GM21515 (cell line): ENCODE results near the gene LRFN3.
"Not testable (repeated sequence)": the region's sequence is repeated elsewhere in the genome, so short reads cannot be mapped to it uniquely, and the experiment has no call there.

Experiments
- ATAC-seq: cut with Tn5 transposase; IDR thresholded peaks from one replicate; pipeline ENCODE4 v1.9.1; 2021; ENCODE audit not compliant: unreplicated experiment

Gene LRFN3

DNA sequence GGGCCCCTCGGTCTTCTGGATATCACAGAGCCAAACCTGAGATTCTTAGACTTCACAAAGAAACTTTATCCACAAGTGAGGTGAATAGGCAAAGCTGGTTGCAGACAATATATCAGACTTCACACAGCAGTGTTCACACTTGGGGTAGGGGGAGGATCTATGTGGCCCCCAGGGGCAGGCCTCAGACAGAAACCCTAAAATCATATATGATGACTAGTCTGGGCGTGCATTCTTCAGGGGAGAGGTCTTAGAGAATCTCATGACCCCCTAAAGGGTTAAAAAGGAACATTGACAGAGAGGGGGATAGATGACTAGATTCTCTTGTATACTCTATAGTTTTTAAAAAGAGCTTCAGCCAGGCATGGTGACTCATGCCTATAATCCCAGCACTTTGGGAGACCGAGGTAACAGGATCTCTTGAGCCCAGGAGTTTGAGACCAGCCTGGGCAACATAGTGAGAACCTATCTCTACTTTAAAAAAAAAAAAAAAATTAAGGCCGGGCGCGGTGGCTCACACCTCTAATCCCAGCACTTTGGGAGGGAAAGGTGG is 30.9 kb upstream of the LRFN3 start:
- no peak for ATAC-seq

DNA sequence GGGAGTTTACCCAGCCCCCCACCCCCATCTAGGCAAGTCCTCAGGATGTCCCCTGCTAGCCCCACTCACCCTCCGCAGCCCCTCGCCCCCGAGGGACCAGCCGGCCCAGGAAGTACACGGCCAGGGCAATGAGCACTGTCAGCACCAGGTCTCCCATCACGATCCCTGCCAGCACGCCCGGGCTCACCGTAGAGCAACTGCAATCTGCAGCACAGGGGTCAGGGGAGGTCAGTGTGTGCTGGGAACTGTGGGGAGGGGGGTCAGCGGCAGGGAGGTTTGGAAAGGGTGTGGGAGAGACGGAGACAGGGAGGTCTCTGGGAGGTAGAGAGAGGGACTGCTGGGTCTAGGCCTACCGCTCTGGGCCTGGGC is 28.8 kb upstream of the LRFN3 start:
- ATAC-seq, result no peak

DNA sequence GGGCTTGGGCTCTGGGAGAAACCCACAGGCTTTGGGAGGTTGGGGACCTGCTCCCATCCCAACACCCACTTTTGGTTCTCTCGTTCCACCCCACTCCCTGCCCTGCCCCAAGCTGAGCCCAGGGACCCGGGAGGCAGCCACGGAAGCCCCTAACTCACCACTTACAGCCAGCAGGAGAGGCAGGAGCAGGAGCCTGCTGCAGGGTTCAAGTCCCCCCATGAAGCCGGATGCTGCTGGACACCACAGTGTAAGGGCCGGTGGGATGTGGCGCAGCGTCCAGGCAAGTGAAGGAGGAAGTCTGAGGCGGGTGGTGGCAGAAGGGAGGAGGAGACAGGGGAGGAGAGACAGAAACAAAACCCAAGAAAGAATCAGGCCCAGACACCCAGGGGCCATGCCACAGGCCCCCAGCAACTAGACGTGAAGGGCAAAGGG is 28.1 kb upstream of the LRFN3 start, which contains the start of gene TYROBP:
TYROBP (minus strand) TSS at position 286 of the 432 bp plus-strand sequence; CDS start at position 219, 67 bp downstream.
- no peak for ATAC-seq

DNA sequence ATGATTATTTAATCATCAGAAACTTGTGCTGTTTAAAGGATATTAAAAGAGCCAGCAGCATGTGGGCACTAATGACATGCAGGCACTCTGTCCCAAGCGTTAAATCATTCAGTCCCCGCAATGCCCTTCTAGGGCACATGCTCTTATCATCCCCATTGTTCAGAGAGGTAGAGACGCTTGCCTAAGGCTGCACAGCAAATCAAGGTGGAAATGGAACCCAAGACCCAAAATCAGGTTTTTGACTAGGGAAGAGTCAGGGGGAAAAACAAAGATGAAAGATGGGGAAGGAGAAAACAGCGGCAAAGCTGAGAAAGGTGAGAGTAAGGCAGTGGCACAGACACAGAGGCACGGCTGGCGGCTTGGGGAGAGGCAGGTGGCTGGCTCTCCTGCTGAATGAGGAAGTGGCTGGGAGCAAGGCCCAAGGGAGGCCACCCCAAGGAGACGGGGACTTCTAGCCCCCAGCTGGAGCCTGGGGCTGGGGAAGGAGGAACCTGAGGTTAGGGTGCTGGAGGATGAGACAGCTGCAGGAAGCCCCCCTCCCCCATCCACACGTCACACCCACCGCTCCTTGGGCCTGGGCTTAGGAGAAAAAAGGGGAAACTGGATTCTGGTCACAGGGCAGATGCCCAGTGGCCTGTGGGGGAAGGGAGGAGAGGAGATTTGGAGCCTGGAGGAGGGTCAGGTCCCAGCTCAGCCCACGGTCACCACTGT is 27.0 kb upstream of the LRFN3 start:
- ATAC-seq, result no peak

DNA sequence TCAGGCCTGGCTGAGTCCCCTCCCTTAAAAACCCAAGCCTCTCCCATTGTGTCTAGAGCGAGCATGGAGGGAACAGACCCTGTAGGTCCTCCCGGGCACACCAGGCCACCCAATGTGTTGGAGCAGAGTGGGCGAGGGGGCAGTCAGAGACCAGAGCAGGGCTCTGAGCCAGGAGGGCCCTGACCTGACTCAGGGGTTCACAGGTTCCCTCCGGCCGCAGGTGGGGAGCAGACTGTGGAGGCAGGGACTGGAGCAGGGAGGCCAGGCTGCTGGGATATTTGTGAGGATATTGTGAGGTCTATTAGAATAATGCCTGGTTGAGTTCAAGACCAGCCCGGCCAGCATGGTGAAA is 26.5 kb upstream of the LRFN3 start:
- no peak for ATAC-seq

DNA sequence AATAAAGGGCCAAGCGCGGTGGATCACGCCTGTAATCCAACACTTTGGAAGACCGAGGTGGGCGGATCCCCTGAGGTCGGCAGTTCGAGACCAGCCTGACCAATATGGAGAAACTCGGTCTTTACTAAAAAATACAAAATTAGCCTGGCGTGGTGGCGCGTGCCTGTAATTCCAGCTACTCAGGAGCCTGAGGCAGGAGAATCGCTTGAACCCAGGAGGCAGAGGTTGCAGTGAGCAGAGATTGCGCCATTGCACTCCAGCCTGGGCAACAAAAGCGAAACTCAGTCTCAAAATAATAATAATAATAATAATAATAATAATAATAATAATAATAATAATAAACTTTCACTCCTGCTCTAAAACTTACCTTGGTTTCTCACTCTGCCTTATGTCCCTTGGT is 25.8 kb upstream of the LRFN3 start:
- ATAC-seq, result not testable (repeated sequence)

DNA sequence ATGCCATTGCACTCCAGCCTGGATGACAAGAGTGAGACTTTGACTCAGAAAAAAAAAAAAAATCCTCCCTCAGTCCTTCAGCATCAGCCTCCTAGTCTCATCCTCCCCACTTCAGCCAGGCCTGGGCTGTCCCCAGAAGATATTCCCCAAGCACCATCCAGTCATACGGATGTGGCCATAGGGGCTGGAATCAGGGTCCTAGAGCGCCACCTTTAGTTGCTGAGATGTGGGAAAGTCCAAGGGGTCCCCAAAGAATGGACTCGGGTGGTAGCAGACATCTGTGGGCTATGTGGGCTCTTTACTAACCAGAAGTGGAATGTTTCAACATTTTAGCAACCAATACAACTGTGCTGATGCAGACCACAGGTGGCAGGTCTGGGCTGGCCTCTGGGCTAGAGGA is 25.0 kb upstream of the LRFN3 start:
- ATAC-seq, result no peak

DNA sequence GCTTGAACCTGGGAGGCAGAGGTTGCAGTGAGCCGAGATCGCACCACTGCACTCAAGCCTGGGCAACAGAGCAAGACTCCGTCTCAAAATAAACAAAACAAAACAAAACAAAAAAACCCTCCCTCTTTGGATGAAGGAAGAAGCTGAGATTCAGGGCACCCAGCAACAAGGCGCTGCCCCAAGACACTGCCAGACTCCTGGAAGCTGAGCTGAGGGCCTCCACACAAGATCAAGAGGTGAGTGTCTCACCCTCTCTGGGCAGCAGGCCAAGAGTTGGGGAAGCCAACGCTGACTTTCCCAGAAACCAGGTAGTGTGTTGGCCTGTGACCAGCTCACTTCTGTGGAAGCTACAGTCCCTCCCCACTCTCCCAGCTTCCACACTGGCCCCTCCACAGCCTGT is 24.4 kb upstream of the LRFN3 start:
- no peak for ATAC-seq

DNA sequence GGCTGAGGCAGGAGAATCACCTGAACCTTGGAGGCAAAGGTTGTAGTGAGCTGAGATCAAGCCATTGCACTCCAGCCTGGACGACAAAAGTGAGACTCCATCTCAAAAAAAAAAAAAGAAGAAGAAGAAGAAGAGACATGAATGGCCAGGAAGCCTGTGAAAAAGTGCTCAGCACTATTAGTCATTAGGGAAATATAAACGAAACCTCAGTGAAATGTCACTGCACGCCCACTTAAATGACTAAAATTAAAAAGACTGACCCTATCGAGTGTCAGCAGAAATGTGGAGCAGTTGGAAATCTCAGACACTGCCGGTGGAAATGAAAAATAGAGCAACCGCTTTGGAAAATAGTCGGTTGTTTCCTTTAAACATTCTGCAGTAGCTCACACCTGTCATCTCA is 22.6 kb upstream of the LRFN3 start:
- no peak for ATAC-seq

DNA sequence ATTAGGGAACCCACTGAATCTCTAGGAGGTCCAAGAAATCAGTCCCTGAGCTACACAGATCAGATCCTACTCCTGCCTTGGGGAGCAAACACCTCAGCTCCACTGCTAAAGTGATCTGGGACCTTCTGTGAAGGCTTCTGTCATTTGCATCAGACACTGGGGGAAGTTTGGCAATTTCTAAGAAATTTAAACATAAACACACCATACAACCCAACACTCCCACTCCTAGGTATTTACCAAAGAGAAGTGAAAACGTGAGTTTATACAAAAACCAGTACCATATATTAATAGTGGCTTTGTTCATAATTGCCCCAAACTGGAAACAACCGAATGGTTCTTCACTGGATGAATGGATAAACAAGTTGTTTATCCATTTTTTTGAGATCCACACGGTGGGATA is 20.7 kb upstream of the LRFN3 start:
- no peak for ATAC-seq

DNA sequence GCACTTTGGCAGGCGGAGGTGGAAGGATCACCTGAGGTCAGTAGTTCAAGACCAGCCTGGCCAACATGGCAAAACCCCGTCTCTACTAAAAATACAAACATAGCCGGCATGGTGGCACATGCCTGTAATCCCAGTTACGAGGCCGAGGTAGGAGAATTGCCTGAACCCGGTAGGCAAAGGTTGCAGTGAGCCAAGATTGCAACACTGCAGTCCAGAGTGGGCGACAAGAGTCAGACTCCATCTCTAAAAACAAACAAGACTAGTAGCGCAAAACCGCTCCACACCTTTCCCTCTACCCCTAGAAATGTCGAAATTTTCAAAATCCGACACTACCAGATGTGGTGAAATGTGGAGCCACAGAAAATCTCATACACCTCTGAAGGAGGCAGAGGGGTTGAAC is 16.9 kb upstream of the LRFN3 start:
- no peak for ATAC-seq

DNA sequence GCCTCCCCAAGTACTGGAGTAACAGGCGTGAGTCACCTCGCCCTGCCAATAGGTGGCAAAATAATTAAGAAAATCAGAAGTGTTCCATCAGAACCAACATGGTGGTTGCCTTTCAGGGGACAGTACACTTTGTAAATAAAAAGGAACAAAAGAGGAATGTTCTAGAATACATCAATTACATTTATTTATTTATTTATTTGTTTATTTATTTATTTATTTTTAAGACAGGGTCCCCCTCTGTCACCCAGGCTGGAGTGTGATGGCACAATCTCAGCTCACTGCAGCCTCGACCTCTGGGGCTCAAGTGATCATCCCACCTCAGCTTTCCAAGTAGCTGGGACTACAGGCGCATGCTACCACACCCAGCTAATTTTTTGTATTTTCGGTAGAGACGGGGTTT is 15.2 kb upstream of the LRFN3 start:
- no peak for ATAC-seq

DNA sequence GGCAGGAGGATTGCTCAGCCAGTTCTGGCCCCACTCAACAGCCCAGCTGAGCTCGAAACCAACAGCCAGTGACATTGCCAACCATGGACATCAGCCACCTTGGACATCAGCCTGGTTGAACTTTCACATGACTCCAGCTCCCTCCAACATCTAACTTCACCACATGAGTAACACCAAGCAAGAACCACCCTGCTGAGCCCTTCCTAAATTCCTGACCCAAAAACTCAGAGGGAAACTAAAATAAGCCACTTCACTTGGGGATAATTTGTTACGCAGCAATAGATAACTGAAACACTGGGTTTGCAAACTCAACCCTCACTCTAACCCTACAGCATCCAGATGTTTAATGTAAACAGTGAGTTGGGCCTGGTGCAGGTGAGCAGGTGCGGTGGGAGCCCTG is 10.7 kb upstream of the LRFN3 start:
- ATAC-seq, result no peak

DNA sequence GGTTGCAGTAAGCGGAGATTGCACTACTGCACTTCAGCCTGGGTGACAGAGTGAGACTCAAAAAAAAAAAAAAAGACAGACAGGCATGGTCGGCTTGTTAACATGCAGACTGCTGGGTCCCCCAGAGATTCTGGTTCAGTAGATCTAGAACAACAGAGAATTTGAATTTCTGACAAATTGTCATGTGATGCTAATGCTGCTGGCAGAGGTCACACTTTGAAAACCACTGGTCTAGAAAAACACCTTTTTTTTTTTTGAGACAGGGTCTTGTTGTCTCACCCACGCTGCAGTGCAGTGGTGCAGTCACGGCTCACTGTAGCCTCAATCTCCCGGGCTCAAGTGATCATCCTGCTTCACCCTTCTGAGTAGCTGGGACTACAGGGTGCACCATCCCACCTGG is 7.7 kb upstream of the LRFN3 start:
- no peak for ATAC-seq

DNA sequence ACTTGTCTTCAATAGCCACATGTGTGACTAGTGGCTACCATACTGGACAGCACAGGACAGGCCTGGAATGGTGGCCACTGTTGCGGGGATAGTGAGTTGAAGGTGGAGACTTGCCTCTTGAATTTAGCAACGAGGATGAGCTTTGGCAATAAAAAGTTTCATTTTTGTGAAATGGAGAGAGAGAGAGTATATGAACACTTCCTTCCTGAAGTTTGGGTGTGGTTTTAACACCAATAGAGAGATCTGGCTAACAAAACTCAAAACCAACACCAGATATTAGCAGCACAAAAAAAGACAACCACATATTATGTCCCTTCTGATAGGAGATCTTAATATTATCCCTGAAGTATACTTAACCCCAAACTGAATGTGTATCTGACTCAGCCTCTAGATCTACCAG is 6.3 kb upstream of the LRFN3 start:
- no peak for ATAC-seq

DNA sequence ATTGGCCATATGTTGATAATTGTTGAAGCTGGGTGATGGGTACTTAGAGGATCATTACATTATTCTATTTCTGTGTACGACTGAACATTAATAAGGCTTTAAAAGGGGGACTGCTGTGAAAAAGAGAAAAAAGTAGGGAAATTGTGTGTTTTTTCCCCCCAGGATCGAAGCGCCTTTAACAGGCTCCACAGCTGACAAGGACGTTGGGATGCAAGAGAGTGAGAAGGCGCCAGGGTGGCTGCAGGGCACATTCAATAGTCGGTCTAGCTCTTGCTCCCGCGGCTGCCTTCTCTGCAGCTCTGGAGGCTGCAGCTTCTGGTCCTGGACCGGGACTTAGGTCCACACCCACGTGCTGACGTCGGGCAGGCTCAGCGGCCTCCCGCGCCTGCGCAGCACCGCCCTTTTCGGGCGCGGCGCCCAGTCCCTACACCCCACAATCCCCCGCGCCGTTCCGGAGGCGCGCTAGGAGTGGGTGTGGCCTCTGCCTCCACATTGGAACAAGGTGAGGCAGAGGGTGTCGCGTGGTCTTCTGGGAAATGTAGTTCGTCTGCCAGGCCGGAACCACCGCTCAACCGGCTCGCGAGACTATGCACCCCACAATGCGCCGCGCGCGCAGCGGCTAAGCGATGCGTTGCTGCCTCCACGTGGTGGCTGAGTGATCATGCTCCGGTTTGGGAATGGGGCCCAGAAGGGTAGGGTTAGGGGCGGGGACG is 4.9 kb upstream of the LRFN3 start:
- ATAC-seq, result peak; percentile 89

DNA sequence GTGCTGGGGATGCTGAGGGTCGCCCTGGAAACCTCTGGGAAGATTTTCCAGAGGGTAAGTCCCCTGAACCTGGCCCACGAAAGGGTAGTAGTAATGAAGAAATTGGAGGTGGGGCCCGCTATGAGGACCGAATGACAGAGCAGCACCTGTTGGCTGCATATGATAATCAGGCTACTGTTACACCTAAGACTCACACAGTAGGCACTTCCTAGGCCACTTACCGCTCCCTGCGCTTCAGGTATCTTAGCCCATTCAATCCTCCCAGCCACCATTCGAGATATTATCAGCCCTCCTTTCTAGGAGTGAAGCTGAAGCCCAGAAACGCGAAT is 4.3 kb upstream of the LRFN3 start:
- ATAC-seq, result peak; percentile 1

DNA sequence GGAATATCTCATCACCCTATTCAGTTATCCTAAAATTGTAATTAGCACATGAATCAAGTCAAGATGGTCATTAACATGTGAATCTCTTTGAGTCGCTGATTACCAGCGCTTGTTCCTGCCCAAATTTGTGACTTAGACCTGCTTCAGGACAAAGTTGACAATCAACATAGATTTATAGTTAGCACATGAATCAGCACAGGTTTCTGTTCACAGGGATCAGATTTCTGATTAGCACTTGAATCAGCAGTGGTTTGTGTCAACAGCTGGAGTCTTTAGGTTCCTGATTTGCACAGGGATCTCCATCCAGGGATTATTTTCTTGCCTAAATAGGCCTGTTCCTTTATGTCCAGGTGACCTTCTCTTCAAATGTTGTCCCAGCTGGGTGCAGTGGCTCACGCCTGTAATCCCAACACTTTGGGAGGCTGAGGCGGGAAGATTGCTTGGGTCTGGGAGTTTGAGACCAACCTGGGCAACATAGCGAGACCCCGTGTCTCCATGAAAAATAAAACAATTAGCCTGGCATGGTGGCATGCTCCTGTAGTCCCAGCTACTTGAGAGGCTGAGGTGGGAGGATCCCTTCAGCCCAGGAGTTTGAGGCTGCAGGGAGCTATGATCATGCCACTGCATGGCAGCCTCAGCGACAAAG is 3.8 kb upstream of the LRFN3 start:
- no peak for ATAC-seq

DNA sequence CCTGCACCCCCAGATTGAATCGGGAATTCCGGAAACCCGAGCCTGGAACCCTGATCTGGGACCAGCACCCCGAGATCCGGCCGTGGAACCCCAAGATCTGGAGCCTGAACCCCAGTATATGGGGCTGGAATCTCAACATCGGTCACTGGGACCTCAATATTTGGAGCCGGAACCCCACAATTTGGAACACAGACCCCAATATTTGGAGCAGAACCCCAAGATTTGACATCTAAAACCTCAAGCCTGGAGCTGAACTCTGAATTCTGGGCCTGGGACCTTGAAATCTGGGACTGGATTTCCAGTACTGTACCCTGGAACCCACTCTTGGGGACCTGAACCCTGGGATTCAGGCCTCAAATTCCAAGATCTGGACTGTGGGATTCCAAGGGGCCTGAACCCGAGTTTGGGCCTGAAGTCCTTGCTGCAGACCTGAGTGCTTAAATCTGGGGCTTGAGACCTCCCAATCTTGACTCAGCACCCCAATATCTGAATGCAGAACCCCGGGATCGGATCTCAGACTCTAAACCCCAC is 629 bp downstream of the LRFN3 start:
- no peak for ATAC-seq

DNA sequence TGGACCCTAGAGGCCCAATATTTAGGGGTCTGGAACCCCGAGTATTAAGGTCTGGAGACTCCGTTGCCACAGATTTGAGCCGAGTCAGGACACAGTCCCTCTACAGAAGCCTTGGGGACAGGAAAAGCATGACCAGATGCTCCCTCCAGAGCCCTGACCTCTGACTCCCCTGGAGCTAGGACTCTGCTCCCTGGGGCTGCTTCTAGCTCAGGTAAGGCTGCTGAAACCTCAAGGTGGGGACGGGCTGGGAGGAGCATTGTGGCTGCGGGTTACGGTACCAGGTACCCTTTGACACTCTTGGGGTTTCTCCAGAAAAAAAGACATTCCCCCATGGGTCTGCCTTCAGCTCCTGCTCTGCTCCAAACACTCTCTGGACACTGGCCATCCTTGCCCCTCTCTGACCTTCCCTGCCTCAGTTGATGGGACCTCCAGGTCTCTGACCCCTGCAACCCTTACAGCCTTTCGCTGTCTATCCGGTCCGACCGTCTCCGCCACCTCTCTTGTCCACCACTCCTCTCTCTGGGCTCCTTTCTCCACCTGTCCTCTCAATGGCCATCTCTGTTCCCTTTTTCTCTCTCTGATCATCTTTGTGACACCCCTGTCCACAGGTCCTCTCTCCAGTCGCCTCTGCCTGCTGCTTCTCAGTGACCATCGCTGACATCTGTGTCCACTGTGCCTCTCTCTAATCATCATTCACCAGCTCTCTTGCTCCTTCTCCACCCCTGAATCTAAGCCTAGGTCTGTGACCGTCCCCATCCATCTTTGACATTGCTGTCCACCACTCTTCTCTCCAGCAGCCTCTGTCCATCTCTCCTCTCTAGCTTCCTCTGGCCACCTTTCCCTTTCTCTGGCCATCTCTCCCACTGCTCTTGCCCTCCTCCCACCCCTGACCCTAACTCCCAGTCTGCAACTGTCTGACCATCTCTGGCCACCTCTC is 1.4 kb downstream of the LRFN3 start:
- ATAC-seq, result no peak
